Measurements from ENCODE around the gene NSRP1. TPM values are rescaled to one million over a fixed set of nuclear protein-coding genes. Genes with fewer than 3 reads are reported as not detected.

The NSRP1 gene
- total and polyA plus RNA-seq, 2 of the 8 experiments (the other 6 are each of a cell fraction or from before 2014, with no cell fraction given), result 6.1 to 22.4 TPM

DNA sequence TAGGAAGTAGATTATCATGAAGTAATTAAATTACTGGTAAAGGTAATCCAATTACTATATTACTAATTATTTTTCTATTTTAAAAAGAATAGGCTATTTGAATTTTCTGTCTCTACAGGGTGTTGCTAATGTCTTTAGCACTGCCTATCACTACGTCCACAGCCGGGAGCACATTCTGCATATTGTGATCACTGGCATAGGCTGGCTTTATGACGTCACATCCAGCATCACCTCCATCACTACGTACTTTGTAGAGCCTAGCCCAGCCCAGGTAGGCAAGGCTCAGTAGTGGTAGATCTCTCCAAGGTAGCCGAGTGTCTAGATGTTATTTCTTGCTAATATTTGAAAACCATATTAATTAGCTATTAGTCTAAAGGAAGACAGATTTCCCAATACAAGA lies 33.8 kb upstream of the NSRP1 start:
- FAIRE-seq, result no peak

More for the DNA sequence above, 33.8 kb upstream of the NSRP1 start:
- no peak overlapping the region for H3K14ac ChIP-seq (ENCODE audit: insufficient read length)
- H3K79me2 ChIP-seq (ENCODE audit: control insufficient read depth in 1 of 2, insufficient read depth in 2 of 2, low read length in 2 of 2), result no peaks in the 10 kb centered on the region
- ChIA-PET POLR2A (ENCODE audit: partially characterized antibody) (no interaction called here), CTCF (ENCODE audit: partially characterized antibody) (interaction anchor here (1.8 to 4.4 kb wide), 3 partner anchors 10 to 208 kb away, joined by 5 to 37 read pairs (median 15); no protein-coding TSS in a partner anchor)
- DNase-seq (ENCODE audit: low read depth in 1 of 2, low spot score in 2 of 2), result no peak
- no peak for TF ChIP-seq SIN3A (conservative IDR thresholded peaks at IDR 0.05 in 1 of 2, IDR thresholded peaks at IDR 0.05 in 1 of 2; ENCODE audit: low read depth in 1 of 2, low read length in 2 of 2)
- no peak for TF ChIP-seq ASH2L (IDR thresholded peaks at IDR 0.05; ENCODE audit: low read length)
- no peak for TF ChIP-seq SIRT6 (IDR thresholded peaks at IDR 0.05; ENCODE audit: low read length)
- no peak for TF ChIP-seq KDM1A (IDR thresholded peaks at IDR 0.05; ENCODE audit: borderline replicate concordance, low read length)
- TF ChIP-seq POLR2AphosphoS5 (IDR thresholded peaks at IDR 0.05; ENCODE audit: low read depth, low read length), result no peak
- TF ChIP-seq MAFK (IDR thresholded peaks at IDR 0.05; ENCODE audit: low read depth, low read length), result no peak
- H2AK5ac ChIP-seq (ENCODE audit: low read depth, low read length), result no peak overlapping the region
- no peak overlapping the region for H2BK120ac ChIP-seq (replicated peaks; ENCODE audit: low read depth, low read length)
- no peaks in the 10 kb centered on the region for H3K23me2 ChIP-seq (ENCODE audit: low read depth, low read length)
- H3K27ac ChIP-seq (ENCODE audit: low read depth, low read length), result no peak overlapping the region
- H3K9me3 ChIP-seq (ENCODE audit: insufficient read depth in 2 of 2, low read depth in 1 of 2, low read length in 1 of 2), result no peaks in the 10 kb centered on the region
- no peak overlapping the region for H2BK12ac ChIP-seq (ENCODE audit: low read depth, low read length)
- H3K4me2 ChIP-seq (ENCODE audit: insufficient read depth in 1 of 2, low read depth in 2 of 2, low read length in 2 of 2), result no peak overlapping the region
- no peak overlapping the region for H3K4ac ChIP-seq (replicated peaks; ENCODE audit: insufficient read length, low read depth, low read length)
- no peak overlapping the region for H4K8ac ChIP-seq (ENCODE audit: extremely low read depth, insufficient read depth, low read length)
- WGBS, 2 experiments (ENCODE audit: extremely low coverage in 1 of 2, insufficient coverage in 1 of 2, insufficient read length in 1 of 2, insufficient replicate concordance in 2 of 2, low coverage in 1 of 2, low lambda C conversion rate in 2 of 2, missing lambda C conversion rate in 1 of 2), result 90% methylated on average over 5 of the region's 5 CpGs; no CpG with 5 or more reads in 1 of the 2 experiments
- no peak overlapping the region for H2BK20ac ChIP-seq (ENCODE audit: low read length)
- no peak overlapping the region for H4K5ac ChIP-seq (ENCODE audit: insufficient read length, low read depth, low read length)
- H3K79me1 ChIP-seq (ENCODE audit: low read depth, low read length), result no peaks in the 10 kb centered on the region
- H3K4me3 ChIP-seq (ENCODE audit: extremely low read depth in 1 of 4, insufficient read depth in 2 of 4, low read depth in 3 of 4, low read length in 4 of 4), result no peak overlapping the region
- H3K23ac ChIP-seq (ENCODE audit: insufficient read length), result no peak overlapping the region
- H3K4me1 ChIP-seq (replicated peaks in 1 of 4; ENCODE audit: control insufficient read depth in 3 of 4, insufficient read depth in 4 of 4, low read length in 3 of 4), result no peaks in the 10 kb centered on the region
- H2BK5ac ChIP-seq (ENCODE audit: low read depth, low read length), result no peak overlapping the region
- H3K36me3 ChIP-seq (ENCODE audit: control insufficient read depth in 2 of 4, insufficient read depth in 4 of 4, low read length in 3 of 4), result no peaks in the 10 kb centered on the region
- H3K56ac ChIP-seq (replicated peaks; ENCODE audit: insufficient read length, low read depth, low read length), result no peak overlapping the region
- no peak overlapping the region for H4K91ac ChIP-seq (replicated peaks; ENCODE audit: insufficient read length, low read length)
- H4K20me1 ChIP-seq (replicated peaks in 1 of 2; ENCODE audit: control insufficient read depth in 1 of 2, insufficient read depth in 2 of 2, low read length in 2 of 2), result no peaks in the 10 kb centered on the region
- no peak overlapping the region for H2BK15ac ChIP-seq (ENCODE audit: low read length)
- H2AFZ ChIP-seq (ENCODE audit: low read length), result no peak overlapping the region
- H3K9ac ChIP-seq (replicated peaks in 1 of 4; ENCODE audit: extremely low read depth in 1 of 4, low read depth in 3 of 4, low read length in 3 of 4), result no peak overlapping the region
- no peaks in the 10 kb centered on the region; a peak in 1 of 7 replicates for H3K27me3 ChIP-seq (replicated peaks in 1 of 4; ENCODE audit: control insufficient read depth in 3 of 4, extremely low read depth in 1 of 4, insufficient read depth in 3 of 4, low read length in 3 of 4)
- no peak overlapping the region for H3K18ac ChIP-seq (ENCODE audit: extremely low read depth, low read length)
